Prostate gland (tissue), 2 donors: Measurements from ENCODE around the gene TNRC18.

Source experiments
- CTCF ChIP-seq, 4 experiments: fragments of 200-600 bp in 2 of 4; fragments of 450-650 bp in 2 of 4; sonication (generic) in 2 of 4; IDR thresholded peaks; 1 replicate in 3 of 4; 2 replicates in 1 of 4; pipeline ENCODE4 v1.5.1; 2016 to 2019; ENCODE audit warnings: antibody characterized with exemption in 4 of 4, mild to moderate bottlenecking in 2 of 4, moderate library complexity in 2 of 4
- POLR2A ChIP-seq: fragments of 450-650 bp; IDR thresholded peaks from one replicate; pipeline ENCODE4 v1.6.1; 2016; ENCODE audit warnings: antibody characterized with exemption, mild to moderate bottlenecking
- POLR2AphosphoS5 ChIP-seq: sonication (generic); formaldehyde crosslinking; IDR thresholded peaks from one replicate; pipeline ENCODE4 v1.6.1; 2017; ENCODE audit warnings: antibody characterized with exemption

DNA sequence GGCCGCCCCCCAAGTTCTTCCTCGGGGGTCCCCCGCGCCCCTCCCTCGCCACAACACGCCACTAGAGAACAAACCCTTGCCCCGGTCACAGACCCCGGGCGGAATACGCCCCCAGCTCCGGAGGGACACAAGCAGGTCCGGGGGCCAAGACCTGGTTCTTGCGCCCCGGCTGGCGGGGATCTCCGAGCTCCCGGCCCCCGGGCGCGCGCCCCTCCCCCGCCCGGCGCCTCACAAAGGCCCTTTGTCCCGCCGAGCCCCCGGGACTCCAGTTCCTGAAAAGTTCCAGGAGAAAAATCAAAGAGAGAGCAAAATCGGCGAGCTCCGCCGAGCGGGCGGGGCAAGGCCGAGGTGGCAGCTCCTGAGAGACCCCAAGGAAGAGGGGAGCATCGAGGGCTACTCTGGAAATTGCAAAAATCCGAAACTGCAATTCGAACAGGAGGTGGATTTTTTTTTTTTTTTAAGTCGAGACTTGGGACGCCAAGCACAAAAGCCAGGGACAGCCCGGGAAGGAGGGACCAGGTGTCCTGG is 4.0 kb downstream of the TNRC18 start:
- TF ChIP-seq CTCF (IDR thresholded peaks at IDR 0.05) (no peak), POLR2A (no peak), POLR2AphosphoS5 (no peak)
